SKM-1 treated with dmso at 0.1 percent for 144 hours (cell line): ENCODE measurements around the gene ERLIN1.

Experiments used
- DNase-seq: peaks from one replicate; lab custom pipeline; 2025; ENCODE audit not compliant: unreplicated experiment; lab: John Stamatoyannopoulos, UW

The ERLIN1 gene

GRCh38 chr10:100173035-100173434, 12.8 kb downstream of the ERLIN1 start:
- DNase-seq, result no peak

- no peak for DNase-seq
Measured at GRCh38 chr10:100172349-100172748, 13.5 kb downstream of the ERLIN1 start.

GRCh38 chr10:100168313-100168643, 17.6 kb downstream of the ERLIN1 start:
- DNase-seq, result no peak

GRCh38 chr10:100167553-100168312, 18.1 kb downstream of the ERLIN1 start:
- DNase-seq, result no peak

GRCh38 chr10:100163704-100164621, 21.9 kb downstream of the ERLIN1 start:
- DNase-seq, result no peak

- DNase-seq, result no peak
Measured at GRCh38 chr10:100162696-100163095, 23.1 kb downstream of the ERLIN1 start.

GRCh38 chr10:100158044-100158805, 27.6 kb downstream of the ERLIN1 start:
- no peak for DNase-seq

GRCh38 chr10:100157156-100157555, 28.7 kb downstream of the ERLIN1 start:
- no peak for DNase-seq

- DNase-seq, result no peak
Measured at GRCh38 chr10:100155936-100156335, 29.9 kb downstream of the ERLIN1 start.

GRCh38 chr10:100154666-100155065, 31.2 kb downstream of the ERLIN1 start:
- DNase-seq, result no peak

GRCh38 chr10:100153239-100153825, 32.5 kb downstream of the ERLIN1 start:
- no peak for DNase-seq

- DNase-seq, result no peak
Measured at GRCh38 chr10:100151723-100152300, 34.0 kb downstream of the ERLIN1 start.

GRCh38 chr10:100148353-100149211, 37.2 kb downstream of the ERLIN1 start:
- DNase-seq, result peak; percentile 38

GRCh38 chr10:100146875-100147650, 38.8 kb downstream of the ERLIN1 start:
- DNase-seq, result no peak

- DNase-seq, result no peak
Measured at GRCh38 chr10:100146398-100146797, 39.4 kb downstream of the ERLIN1 start.

- no peak for DNase-seq
Measured at GRCh38 chr10:100143756-100144155, 42.1 kb downstream of the ERLIN1 start.

- no peak for DNase-seq
Measured at GRCh38 chr10:100141446-100142087, 44.3 kb downstream of the ERLIN1 start.

GRCh38 chr10:100140070-100140469, 45.8 kb downstream of the ERLIN1 start:
- no peak for DNase-seq
